HepG2 (cell line): ENCODE measurements around the gene ZNF530. TPM values are rescaled to one million over a fixed set of nuclear protein-coding genes. Genes with fewer than 3 reads are reported as not detected.
A peak's percentile ranks its signal among the peaks of the same experiment; 100 is the strongest.

Experiments used
- ARHGAP35 ChIP-seq: sonication (generic); formaldehyde crosslinking; IDR thresholded peaks from 2 replicates; pipeline ENCODE4 v1.9.0; 2022; ENCODE audit warnings: mild to moderate bottlenecking, inconsistent platforms, moderate library complexity, missing genetic modification reagents, borderline replicate concordance
- DNMT1 ChIP-seq: sonication (generic); formaldehyde crosslinking; IDR thresholded peaks from 2 replicates; pipeline ENCODE4 v1.5.1; 2020; ENCODE audit warnings: mild to moderate bottlenecking, missing genetic modification reagents
- ELF4 ChIP-seq: sonication (generic); formaldehyde crosslinking; IDR thresholded peaks from 2 replicates; pipeline ENCODE4 v1.5.0; 2020; ENCODE audit warnings: missing genetic modification reagents, mild to moderate bottlenecking, moderate library complexity, borderline replicate concordance
- GLI4 ChIP-seq: sonication (generic); formaldehyde crosslinking; IDR thresholded peaks from 2 replicates; pipeline ENCODE4 v1.5.1; 2020; ENCODE audit warnings: missing genetic modification reagents, mild to moderate bottlenecking, moderate library complexity, borderline replicate concordance
- KMT2A ChIP-seq: sonication (generic); formaldehyde crosslinking; IDR thresholded peaks from 2 replicates; pipeline ENCODE4 v1.4.0; 2020; ENCODE audit warnings: missing genetic modification reagents
- NCOR1 ChIP-seq: fragments of 200-600 bp; sonication (generic); IDR thresholded peaks from 2 replicates; pipeline ENCODE4 v1.7.0; 2017; ENCODE audit warnings: antibody characterized with exemption, low read length, borderline replicate concordance
- POLR2A ChIP-seq, 2 experiments: IDR thresholded peaks; 2 replicates each; pipeline ENCODE4 v1.6.1; 2011; ENCODE audit warnings: low read depth in 2 of 2, low read length in 2 of 2, mild to moderate bottlenecking in 1 of 2, moderate library complexity in 1 of 2; ENCODE audit not compliant: insufficient read depth in 1 of 2
- POLR2AphosphoS2 ChIP-seq: IDR thresholded peaks from 2 replicates; pipeline ENCODE4 v1.6.1; 2011; ENCODE audit warnings: low read depth, low read length, improper control_type of control experiment
- RARG ChIP-seq: sonication (generic); formaldehyde crosslinking; IDR thresholded peaks from 2 replicates; pipeline ENCODE4 v1.4.0; 2020; ENCODE audit warnings: low read depth, mild to moderate bottlenecking, missing genetic modification reagents
- RCOR2 ChIP-seq: IDR thresholded peaks from 2 replicates; pipeline ENCODE4 v1.6.1; 2016; ENCODE audit warnings: missing biosample characterization, missing genetic modification reagents
- SOX13 ChIP-seq, 3 experiments: fragments of 450-650 bp in 1 of 3; sonication (generic) in 1 of 3; formaldehyde crosslinking in 1 of 3; IDR thresholded peaks in 2 of 3; conservative IDR thresholded peaks in 1 of 3; 2 replicates each; pipeline versions ENCODE4 v1.5.0 to v1.6.1; 2016 to 2020; ENCODE audit warnings: antibody characterized with exemption in 1 of 3, mild to moderate bottlenecking in 1 of 3, missing compliant biosample characterization in 1 of 3, missing genetic modification reagents in 1 of 3, moderate library complexity in 1 of 3
- U2AF2 ChIP-seq: fragments of 200-400 bp; formaldehyde crosslinking; IDR thresholded peaks from 2 replicates; pipeline ENCODE4 v1.6.1; 2017; ENCODE audit warnings: low read depth, mild to moderate bottlenecking, low read length
- ZNF207 ChIP-seq: fragments of 450-650 bp; IDR thresholded peaks from 2 replicates; pipeline ENCODE4 v1.6.1; 2016; ENCODE audit warnings: antibody characterized with exemption, borderline replicate concordance
- ZNF33B ChIP-seq: sonication (generic); formaldehyde crosslinking; IDR thresholded peaks from 2 replicates; pipeline ENCODE4 v1.5.1; 2020; ENCODE audit warnings: mild to moderate bottlenecking, missing genetic modification reagents
- ZNF382 ChIP-seq: sonication (generic); formaldehyde crosslinking; IDR thresholded peaks from 2 replicates; pipeline ENCODE4 v1.5.0; 2020; ENCODE audit warnings: missing genetic modification reagents, mild to moderate bottlenecking, borderline replicate concordance
- ZNF749 ChIP-seq: sonication (generic); formaldehyde crosslinking; IDR thresholded peaks from 2 replicates; pipeline ENCODE4 v1.8.0; 2022; ENCODE audit warnings: mild to moderate bottlenecking, missing genetic modification reagents, moderate library complexity, borderline replicate concordance
- polyA plus RNA-seq, 8 experiments: library from polyadenylated mRNA; depleted of rRNA in 3 of 8; stranded (reverse) in 7 of 8; unstranded in 1 of 8; fragments of >200 nt; fragmentation: Illumina TruSeq in 4 of 8; extraction: Trizol in 4 of 8; gene quantifications; 2 replicates each; pipeline versions ENCODE4 v1.2.1 to v1.2.3, GENCODE V29; 2011 to 2016; ENCODE audit warnings: low read depth in 4 of 8, missing spikeins in 1 of 8, mixed read lengths in 1 of 8; ENCODE audit not compliant: insufficient read depth in 1 of 8
- total RNA-seq, 5 experiments: library from RNA; depleted of rRNA; stranded (reverse); fragments of >200 nt; fragmentation: Illumina TruSeq; extraction: Trizol; gene quantifications; 2 replicates each; pipeline ENCODE4 v1.2.3, GENCODE V29; 2016; ENCODE audit warnings: low read depth in 1 of 5
- TF ChIP-seq, protein P1 (sequence below): sonication (generic); formaldehyde crosslinking; IDR thresholded peaks from 2 replicates; pipeline ENCODE4 v1.4.0; 2020; ENCODE audit warnings: missing genetic modification reagents
- TF ChIP-seq, protein P2 (sequence below): sonication (generic); formaldehyde crosslinking; IDR thresholded peaks from 2 replicates; pipeline ENCODE4 v1.5.0; 2020; ENCODE audit warnings: missing genetic modification reagents
- TF ChIP-seq, protein P3 (sequence below): sonication (generic); formaldehyde crosslinking; IDR thresholded peaks from 2 replicates; pipeline ENCODE4 v1.5.1; 2020; ENCODE audit warnings: mild to moderate bottlenecking, missing genetic modification reagents
- TF ChIP-seq, protein P4 (sequence below): sonication (generic); formaldehyde crosslinking; IDR thresholded peaks from 2 replicates; pipeline ENCODE4 v1.8.1; 2023; ENCODE audit warnings: mild to moderate bottlenecking, missing genetic modification reagents, borderline replicate concordance
- TF ChIP-seq, protein P5 (sequence below): sonication (generic); formaldehyde crosslinking; IDR thresholded peaks from 2 replicates; pipeline ENCODE4 v1.4.0; 2020; ENCODE audit warnings: missing genetic modification reagents
- TF ChIP-seq, protein P6 (sequence below): sonication (generic); formaldehyde crosslinking; IDR thresholded peaks from 2 replicates; pipeline ENCODE4 v1.8.0; 2022; ENCODE audit warnings: missing genetic modification reagents, mild to moderate bottlenecking, borderline replicate concordance

The ZNF530 gene
- total and polyA plus RNA-seq, 2 of the 13 experiments (the other 11 are each of a cell fraction or from before 2014, with no cell fraction given), result 1.1 to 7.8 TPM

DNA sequence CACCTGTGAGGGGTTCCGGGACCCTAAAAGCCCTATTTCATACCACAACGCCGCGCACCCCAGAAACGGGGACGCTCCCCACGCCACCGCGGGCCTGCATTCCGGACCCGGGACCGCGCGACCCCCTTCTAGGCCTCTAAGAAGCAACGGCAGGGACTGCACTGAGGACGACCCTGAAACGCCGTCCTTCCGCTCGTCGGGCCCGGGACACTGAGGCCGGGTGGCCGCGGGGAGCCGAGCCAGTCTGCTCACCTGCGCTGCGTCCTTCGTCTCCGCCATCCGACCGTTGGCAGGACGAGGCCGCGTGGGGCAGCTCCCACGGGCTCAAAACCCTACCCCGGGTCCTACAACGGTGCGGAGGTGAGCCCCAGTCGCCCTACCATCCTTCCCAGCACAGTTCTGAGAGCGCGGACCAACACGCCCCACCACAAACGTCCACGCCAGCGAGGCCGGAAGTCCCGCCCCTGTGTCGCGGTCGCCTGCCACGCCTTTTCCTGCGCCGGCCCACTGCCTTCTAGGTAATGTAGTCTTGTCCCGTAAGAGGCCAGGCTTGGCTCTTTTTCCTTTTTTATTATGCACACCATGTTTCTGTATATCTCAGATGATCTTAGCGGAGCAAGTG is 40.2 kb upstream of the ZNF530 start, which contains the start of gene ZNF550 (continued):
- TF ChIP-seq ZNF207, result no peak
- no peak for TF ChIP-seq RARG (CRISPR knock-in tag)
- TF ChIP-seq ZNF749 (CRISPR knock-in tag), result no peak
- TF ChIP-seq ARHGAP35 (CRISPR knock-in tag), result peak; percentile 67; the same call in 1 of the 2 replicates
- TF ChIP-seq, protein P1, sequence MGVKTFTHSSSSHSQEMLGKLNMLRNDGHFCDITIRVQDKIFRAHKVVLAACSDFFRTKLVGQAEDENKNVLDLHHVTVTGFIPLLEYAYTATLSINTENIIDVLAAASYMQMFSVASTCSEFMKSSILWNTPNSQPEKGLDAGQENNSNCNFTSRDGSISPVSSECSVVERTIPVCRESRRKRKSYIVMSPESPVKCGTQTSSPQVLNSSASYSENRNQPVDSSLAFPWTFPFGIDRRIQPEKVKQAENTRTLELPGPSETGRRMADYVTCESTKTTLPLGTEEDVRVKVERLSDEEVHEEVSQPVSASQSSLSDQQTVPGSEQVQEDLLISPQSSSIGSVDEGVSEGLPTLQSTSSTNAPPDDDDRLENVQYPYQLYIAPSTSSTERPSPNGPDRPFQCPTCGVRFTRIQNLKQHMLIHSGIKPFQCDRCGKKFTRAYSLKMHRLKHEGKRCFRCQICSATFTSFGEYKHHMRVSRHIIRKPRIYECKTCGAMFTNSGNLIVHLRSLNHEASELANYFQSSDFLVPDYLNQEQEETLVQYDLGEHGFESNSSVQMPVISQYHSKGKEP (CRISPR knock-in tag), result no peak
- peak; percentile 59; the same call in 1 of the 2 replicates for TF ChIP-seq ZNF33B (CRISPR knock-in tag)
- TF ChIP-seq, protein P2, sequence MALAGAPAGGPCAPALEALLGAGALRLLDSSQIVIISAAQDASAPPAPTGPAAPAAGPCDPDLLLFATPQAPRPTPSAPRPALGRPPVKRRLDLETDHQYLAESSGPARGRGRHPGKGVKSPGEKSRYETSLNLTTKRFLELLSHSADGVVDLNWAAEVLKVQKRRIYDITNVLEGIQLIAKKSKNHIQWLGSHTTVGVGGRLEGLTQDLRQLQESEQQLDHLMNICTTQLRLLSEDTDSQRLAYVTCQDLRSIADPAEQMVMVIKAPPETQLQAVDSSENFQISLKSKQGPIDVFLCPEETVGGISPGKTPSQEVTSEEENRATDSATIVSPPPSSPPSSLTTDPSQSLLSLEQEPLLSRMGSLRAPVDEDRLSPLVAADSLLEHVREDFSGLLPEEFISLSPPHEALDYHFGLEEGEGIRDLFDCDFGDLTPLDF (CRISPR knock-in tag), result no peak
- TF ChIP-seq, protein P3, sequence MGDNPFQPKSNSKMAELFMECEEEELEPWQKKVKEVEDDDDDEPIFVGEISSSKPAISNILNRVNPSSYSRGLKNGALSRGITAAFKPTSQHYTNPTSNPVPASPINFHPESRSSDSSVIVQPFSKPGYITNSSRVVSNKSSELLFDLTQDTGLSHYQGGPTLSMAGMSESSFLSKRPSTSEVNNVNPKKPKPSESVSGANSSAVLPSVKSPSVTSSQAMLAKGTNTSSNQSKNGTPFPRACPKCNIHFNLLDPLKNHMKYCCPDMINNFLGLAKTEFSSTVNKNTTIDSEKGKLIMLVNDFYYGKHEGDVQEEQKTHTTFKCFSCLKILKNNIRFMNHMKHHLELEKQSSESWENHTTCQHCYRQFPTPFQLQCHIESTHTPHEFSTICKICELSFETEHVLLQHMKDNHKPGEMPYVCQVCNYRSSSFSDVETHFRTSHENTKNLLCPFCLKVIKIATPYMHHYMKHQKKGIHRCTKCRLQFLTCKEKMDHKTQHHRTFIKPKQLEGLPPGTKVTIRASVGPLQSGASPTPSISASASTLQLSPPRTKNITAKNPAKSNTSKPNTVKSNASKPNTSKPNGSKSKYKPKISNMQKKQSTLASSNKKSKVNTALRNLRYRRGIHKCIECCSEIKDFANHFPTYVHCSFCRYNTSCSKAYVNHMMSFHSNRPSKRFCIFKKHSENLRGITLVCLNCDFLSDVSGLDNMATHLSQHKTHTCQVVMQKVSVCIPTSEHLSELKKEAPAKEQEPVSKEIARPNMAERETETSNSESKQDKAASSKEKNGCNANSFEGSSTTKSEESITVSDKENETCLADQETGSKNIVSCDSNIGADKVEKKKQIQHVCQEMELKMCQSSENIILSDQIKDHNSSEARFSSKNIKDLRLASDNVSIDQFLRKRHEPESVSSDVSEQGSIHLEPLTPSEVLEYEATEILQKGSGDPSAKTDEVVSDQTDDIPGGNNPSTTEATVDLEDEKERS (CRISPR knock-in tag), result no peak
- TF ChIP-seq, protein P4, sequence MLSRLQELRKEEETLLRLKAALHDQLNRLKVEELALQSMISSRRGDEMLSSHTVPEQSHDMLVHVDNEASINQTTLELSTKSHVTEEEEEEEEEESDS, result no peak
- TF ChIP-seq U2AF2, result no peak
- TF ChIP-seq ZNF382 (CRISPR knock-in tag), result no peak
- no peak for TF ChIP-seq ELF4 (CRISPR knock-in tag)
- no peak for TF ChIP-seq NCOR1
- peak; percentile 68 to 91 for TF ChIP-seq POLR2A (IDR thresholded peaks at IDR 0.05; ENCODE audit: insufficient read depth in 1 of 2, low read depth in 2 of 2, low read length in 2 of 2)
- peak; percentile 76 for TF ChIP-seq KMT2A (CRISPR knock-in tag)
- TF ChIP-seq DNMT1 (CRISPR knock-in tag), result no peak
- no peak for TF ChIP-seq POLR2AphosphoS2
- TF ChIP-seq SOX13 (IDR thresholded peaks at IDR 0.05), result no peak
- no peak for TF ChIP-seq SOX13 (CRISPR knock-in tag; conservative IDR thresholded peaks at IDR 0.05 in 1 of 2, IDR thresholded peaks at IDR 0.05 in 1 of 2)
- TF ChIP-seq, protein P5, sequence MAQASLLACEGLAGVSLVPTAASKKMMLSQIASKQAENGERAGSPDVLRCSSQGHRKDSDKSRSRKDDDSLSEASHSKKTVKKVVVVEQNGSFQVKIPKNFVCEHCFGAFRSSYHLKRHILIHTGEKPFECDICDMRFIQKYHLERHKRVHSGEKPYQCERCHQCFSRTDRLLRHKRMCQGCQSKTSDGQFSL (CRISPR knock-in tag), result no peak
- TF ChIP-seq RCOR2, result no peak
- TF ChIP-seq GLI4 (CRISPR knock-in tag), result no peak
- TF ChIP-seq, protein P6, sequence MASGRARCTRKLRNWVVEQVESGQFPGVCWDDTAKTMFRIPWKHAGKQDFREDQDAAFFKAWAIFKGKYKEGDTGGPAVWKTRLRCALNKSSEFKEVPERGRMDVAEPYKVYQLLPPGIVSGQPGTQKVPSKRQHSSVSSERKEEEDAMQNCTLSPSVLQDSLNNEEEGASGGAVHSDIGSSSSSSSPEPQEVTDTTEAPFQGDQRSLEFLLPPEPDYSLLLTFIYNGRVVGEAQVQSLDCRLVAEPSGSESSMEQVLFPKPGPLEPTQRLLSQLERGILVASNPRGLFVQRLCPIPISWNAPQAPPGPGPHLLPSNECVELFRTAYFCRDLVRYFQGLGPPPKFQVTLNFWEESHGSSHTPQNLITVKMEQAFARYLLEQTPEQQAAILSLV (CRISPR knock-in tag), result peak; percentile 50
